Measurements from ENCODE around the gene NECAB2.

NECAB2 gene

GRCh38 chr16:84047206-84047605, 79.2 kb downstream of the NECAB2 start:
- Histone ChIP-seq H3K27ac (ENCODE audit: low read length) (no peak overlapping the region), H3K36me3 (ENCODE audit: insufficient read depth, low read depth, low read length) (peaks cover under 1% of the 10 kb centered on the region; the same call in 1 of the 2 replicates), H3K9ac (ENCODE audit: low read depth, low read length) (no peak overlapping the region)

GRCh38 chr16:84047626-84048025, 79.6 kb downstream of the NECAB2 start:
- H3K4me1 ChIP-seq (ENCODE audit: insufficient read depth, low read length), result peaks cover 8% of the 10 kb centered on the region; the same call in 1 of the 2 replicates
- peaks cover 6% of the 10 kb centered on the region; the same call in 1 of the 2 replicates for H3K27me3 ChIP-seq (ENCODE audit: insufficient read depth, low read length)
- H3K4me3 ChIP-seq (ENCODE audit: low read length), result no peak overlapping the region
- H3K36me3 ChIP-seq (ENCODE audit: insufficient read depth, low read depth, low read length), result peaks cover 5% of the 10 kb centered on the region; the same call in 1 of the 2 replicates
- H3K9me3 ChIP-seq (ENCODE audit: insufficient read depth, low read depth, low read length), result no peaks in the 10 kb centered on the region
- no peak overlapping the region for H3K9ac ChIP-seq (ENCODE audit: low read depth, low read length)
- H3K27ac ChIP-seq (ENCODE audit: low read length), result no peak overlapping the region

More at GRCh38 chr16:84047206-84047605, 79.2 kb downstream of the NECAB2 start:
- Histone ChIP-seq H3K9me3 (ENCODE audit: insufficient read depth, low read depth, low read length) (no peaks in the 10 kb centered on the region), H3K4me3 (ENCODE audit: low read length) (no peak overlapping the region), H3K4me1 (ENCODE audit: insufficient read depth, low read length) (peaks cover 8% of the 10 kb centered on the region; the same call in 1 of the 2 replicates), H3K27me3 (ENCODE audit: insufficient read depth, low read length) (peaks cover 9% of the 10 kb centered on the region; the same call in 1 of the 2 replicates)

- Histone ChIP-seq H3K9ac (ENCODE audit: low read depth, low read length) (no peak overlapping the region), H3K4me3 (ENCODE audit: low read length) (no peak overlapping the region), H3K4me1 (ENCODE audit: insufficient read depth, low read length) (peaks cover 6% of the 10 kb centered on the region; the same call in 1 of the 2 replicates), H3K27me3 (ENCODE audit: insufficient read depth, low read length) (no peaks in the 10 kb centered on the region), H3K36me3 (ENCODE audit: insufficient read depth, low read depth, low read length) (peaks cover 11% of the 10 kb centered on the region; the same call in 1 of the 2 replicates), H3K9me3 (ENCODE audit: insufficient read depth, low read depth, low read length) (no peaks in the 10 kb centered on the region), H3K27ac (ENCODE audit: low read length) (no peak overlapping the region)
Measured at GRCh38 chr16:84048270-84048669, 80.2 kb downstream of the NECAB2 start.

- Histone ChIP-seq H3K36me3 (ENCODE audit: insufficient read depth, low read depth, low read length) (peaks cover 17% of the 10 kb centered on the region), H3K4me1 (ENCODE audit: insufficient read depth, low read length) (peaks cover 1% of the 10 kb centered on the region; the same call in 1 of the 2 replicates), H3K27ac (ENCODE audit: low read length) (no peak overlapping the region), H3K4me3 (ENCODE audit: low read length) (no peak overlapping the region), H3K9me3 (ENCODE audit: insufficient read depth, low read depth, low read length) (no peaks in the 10 kb centered on the region), H3K9ac (ENCODE audit: low read depth, low read length) (no peak overlapping the region), H3K27me3 (ENCODE audit: insufficient read depth, low read length) (no peaks in the 10 kb centered on the region)
Measured at GRCh38 chr16:84048871-84049270, 80.8 kb downstream of the NECAB2 start.

- peaks cover 24% of the 10 kb centered on the region for H3K36me3 ChIP-seq (ENCODE audit: insufficient read depth, low read depth, low read length)
- no peak overlapping the region for H3K27ac ChIP-seq (ENCODE audit: low read length)
- H3K27me3 ChIP-seq (ENCODE audit: insufficient read depth, low read length), result no peaks in the 10 kb centered on the region
- H3K4me3 ChIP-seq (ENCODE audit: low read length), result no peak overlapping the region
- no peaks in the 10 kb centered on the region for H3K4me1 ChIP-seq (ENCODE audit: insufficient read depth, low read length)
- H3K9me3 ChIP-seq (ENCODE audit: insufficient read depth, low read depth, low read length), result no peaks in the 10 kb centered on the region
- H3K9ac ChIP-seq (ENCODE audit: low read depth, low read length), result no peak overlapping the region
Measured at GRCh38 chr16:84049403-84050060, 81.5 kb downstream of the NECAB2 start.

DNA sequence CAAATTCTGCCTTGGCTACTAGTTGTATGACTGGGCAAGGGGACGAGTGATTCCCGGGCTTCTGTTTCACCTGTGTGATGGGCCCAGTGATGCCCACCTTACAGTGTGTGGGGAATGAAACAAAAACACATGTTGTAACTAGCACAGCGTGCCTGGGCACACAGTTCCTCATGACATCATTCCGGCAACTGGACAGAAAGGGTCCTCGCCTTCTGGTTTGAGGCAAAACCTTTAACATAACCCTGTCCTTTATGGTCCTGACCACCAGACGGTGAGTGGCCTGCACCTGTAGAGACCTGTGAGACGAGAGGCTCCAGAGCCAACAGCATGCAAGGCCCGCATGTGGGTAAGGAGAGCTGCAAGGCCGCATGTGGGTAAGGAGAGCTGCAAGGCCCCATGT, 82.3 kb downstream of the NECAB2 start:
- Histone ChIP-seq H3K36me3 (ENCODE audit: insufficient read depth, low read depth, low read length) (peaks cover 32% of the 10 kb centered on the region), H3K27me3 (ENCODE audit: insufficient read depth, low read length) (no peaks in the 10 kb centered on the region), H3K4me1 (ENCODE audit: insufficient read depth, low read length) (no peaks in the 10 kb centered on the region), H3K4me3 (ENCODE audit: low read length) (no peak overlapping the region), H3K9me3 (ENCODE audit: insufficient read depth, low read depth, low read length) (no peaks in the 10 kb centered on the region), H3K9ac (ENCODE audit: low read depth, low read length) (no peak overlapping the region), H3K27ac (ENCODE audit: low read length) (no peak overlapping the region)

- Histone ChIP-seq H3K27ac (ENCODE audit: low read length) (no peak overlapping the region), H3K9ac (ENCODE audit: low read depth, low read length) (no peak overlapping the region), H3K4me3 (ENCODE audit: low read length) (no peak overlapping the region), H3K4me1 (ENCODE audit: insufficient read depth, low read length) (no peaks in the 10 kb centered on the region), H3K36me3 (ENCODE audit: insufficient read depth, low read depth, low read length) (peaks cover 42% of the 10 kb centered on the region), H3K27me3 (ENCODE audit: insufficient read depth, low read length) (no peaks in the 10 kb centered on the region), H3K9me3 (ENCODE audit: insufficient read depth, low read depth, low read length) (no peaks in the 10 kb centered on the region)
Measured at GRCh38 chr16:84052071-84052622, 84.1 kb downstream of the NECAB2 start.
